SH-SY5Y (cell line): Measurements from ENCODE around the gene KRT4.

Source experiments
- GATA2 ChIP-seq: IDR thresholded peaks from 2 replicates; pipeline ENCODE4 v1.6.1; 2011; ENCODE audit warnings: mild to moderate bottlenecking, low read depth, low read length
- GATA3 ChIP-seq: IDR thresholded peaks from 2 replicates; pipeline ENCODE4 v1.6.1; 2011; ENCODE audit warnings: low read depth, mild to moderate bottlenecking, low read length, moderate library complexity

DNA sequence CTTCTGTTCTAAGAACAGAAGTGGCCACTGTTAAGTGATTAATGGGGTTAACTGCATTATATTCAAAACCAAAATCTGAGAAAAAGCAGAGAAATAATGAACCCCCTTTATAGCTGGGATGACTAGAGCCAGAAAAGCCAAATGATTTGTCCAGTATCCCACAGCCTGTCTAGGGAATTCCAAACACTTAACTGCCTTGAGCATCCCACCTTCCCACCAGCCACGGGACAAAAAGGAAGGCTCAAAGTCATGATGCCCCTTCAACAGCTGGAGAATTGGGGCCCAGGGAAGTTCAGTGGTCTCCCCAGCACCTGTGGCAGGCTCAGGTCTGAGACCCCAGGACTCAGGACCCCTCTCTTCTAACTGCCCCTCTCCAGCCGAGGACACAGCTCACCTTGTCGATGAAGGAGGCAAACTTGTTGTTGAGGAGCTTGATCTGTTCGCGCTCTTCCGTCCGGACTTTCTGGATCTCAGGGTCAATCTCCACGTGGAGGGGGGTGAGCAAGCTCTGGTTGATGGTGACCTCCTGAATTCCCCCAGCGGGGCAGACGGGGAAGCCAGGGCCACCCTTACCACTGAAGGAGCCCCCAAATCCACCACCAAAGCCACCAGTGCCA lies 605 bp downstream of the KRT4 start:
- TF ChIP-seq GATA2 (no peak), GATA3 (no peak)
